HG03135 (cell line): ENCODE data around the gene DDX31.
A peak's percentile ranks its signal among the peaks of the same experiment; 100 is the strongest.
"Not testable (repeated sequence)": the region's sequence is repeated elsewhere in the genome, so short reads cannot be mapped to it uniquely, and the experiment has no call there.

Experiments used
- ATAC-seq: cut with Tn5 transposase; IDR thresholded peaks from one replicate; pipeline ENCODE4 v1.9.1; 2021; ENCODE audit warnings: mild to moderate bottlenecking, moderate library complexity; ENCODE audit not compliant: unreplicated experiment

DDX31 gene

DNA sequence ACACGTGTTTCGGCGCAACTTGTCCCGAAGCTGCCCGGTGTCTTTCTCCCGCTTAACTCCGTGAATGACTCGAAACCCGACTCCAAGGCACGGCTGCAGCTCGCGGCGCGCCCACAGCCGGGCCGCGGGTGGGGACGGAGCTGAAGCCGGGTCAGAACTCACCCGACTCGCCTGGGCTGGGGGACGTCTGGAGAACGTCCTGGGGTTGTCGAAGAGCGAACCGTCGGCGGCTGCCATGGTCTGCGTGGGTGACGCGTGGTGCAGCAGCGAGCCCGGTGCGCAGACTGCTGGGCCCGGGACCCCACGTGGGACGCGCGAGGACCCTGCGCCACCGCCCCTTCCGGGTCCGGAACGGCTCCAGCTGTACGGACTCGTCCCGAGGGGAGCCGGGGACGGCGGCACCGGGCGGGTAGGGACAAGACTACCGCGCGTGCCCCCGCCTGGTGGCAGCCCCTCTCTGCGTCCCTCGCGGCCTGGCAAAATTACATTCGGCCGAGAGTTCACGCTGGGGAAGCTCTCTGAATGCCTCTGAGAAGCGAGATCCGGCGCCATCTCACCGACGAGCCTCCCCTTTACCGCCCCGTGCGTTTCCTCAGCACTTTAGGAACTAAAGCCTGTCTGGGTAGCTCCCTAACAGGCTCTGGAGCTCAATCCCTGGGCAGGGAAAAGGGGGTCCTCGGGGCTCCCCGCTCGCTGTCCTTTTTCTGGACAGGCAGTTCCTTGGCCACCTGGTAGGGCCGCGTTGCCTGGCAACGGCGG lies at the start of gene DDX31:
TSS of gene DDX31 (minus strand) at position 286 of the 759 bp plus-strand sequence. CDS start at position 237, 49 bp downstream.
- peak; percentile 70 for ATAC-seq

DNA sequence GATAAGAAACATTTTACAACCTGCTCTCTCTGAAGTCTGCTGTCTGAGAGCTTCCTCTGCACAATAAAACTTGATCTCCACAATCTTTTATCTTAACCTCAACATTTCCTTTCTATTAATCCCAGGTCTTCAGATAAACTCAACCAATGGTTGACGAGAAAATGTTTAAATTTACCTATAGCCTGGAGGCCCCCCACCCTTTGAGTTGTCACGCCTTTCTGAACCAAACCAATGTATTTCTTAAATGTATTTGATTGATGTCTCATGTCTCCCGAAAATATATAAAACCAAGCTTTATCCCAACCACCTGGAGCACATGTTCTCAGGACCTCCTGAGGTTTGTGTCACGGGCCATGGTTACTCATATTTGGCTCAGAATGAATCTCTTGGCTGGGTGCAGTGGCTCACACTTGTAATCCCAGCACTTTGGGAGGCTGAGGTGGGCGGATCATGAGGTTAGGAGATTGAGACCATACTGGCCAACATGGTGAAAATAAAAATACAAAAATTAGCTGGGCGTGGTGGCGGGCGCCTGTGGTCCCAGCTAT lies 48.7 kb upstream of the DDX31 start:
- not testable (repeated sequence) for ATAC-seq

DNA sequence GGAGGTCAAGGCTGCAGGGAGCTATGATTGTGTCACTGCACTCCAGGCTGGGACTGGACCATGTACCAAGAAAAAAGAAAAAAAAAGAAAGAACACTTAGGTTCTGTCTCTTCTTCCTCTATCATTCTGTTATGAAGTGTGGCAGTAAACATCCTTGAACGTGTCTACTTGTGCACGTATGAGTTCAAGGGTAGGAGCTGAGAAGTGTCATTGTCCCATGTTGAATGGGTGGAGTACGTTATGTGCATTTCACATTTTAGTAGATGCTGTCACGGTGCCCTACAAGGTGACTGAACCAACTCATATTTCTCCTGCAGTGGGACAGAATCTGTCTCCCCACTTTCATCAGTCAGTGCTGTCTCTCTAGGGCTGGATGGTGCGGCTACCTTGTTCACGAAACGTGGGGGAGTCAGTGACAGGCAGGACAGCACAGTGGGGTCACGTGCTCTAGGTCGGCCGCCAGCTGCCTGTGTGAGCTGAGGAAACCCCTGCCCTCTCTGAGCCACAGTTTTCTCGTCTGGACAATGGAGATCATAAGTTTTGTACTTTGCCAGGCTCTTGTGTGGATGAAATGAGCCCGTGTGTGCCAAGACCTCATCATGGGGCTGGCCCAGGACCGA lies 47.7 kb upstream of the DDX31 start:
- no peak for ATAC-seq

DNA sequence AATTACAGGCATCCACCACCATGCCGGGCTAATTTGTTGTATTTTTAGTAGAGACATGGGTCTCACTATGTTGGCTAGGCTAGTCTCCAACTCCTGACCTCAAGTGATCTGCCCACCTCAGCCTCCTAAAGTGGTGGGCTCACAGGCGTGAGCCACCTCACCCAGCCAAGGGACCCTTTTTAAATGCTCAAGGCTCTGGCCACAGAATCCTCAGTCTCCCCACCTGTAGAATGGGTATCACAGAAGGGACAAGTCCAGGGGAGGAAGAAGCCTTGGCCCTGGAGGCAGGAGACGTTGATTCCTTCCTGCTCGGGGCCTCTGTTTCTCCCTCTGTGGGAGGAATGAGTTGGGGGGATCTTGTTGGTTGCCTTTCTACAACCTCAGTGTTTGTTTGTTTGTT lies 46.2 kb upstream of the DDX31 start:
- ATAC-seq: no peak

DNA sequence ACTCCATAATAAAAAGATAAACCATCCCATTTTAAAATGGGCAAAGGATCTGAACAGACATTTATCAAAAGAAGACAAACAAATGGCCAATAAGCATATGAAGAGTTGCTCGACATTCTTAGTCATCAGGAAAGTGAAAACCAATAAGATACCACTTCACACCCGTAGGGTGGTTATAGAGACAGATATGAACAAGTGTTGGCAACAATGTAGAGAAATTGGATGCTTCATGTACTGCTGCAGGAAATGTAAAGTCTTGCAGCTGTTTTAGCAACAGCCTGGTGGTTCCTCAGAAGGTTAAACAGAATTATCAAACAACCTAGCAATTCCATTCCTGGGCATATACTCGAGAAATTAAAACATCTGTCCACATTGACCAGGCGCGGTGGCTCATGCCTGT lies 43.0 kb upstream of the DDX31 start:
- no peak for ATAC-seq

DNA sequence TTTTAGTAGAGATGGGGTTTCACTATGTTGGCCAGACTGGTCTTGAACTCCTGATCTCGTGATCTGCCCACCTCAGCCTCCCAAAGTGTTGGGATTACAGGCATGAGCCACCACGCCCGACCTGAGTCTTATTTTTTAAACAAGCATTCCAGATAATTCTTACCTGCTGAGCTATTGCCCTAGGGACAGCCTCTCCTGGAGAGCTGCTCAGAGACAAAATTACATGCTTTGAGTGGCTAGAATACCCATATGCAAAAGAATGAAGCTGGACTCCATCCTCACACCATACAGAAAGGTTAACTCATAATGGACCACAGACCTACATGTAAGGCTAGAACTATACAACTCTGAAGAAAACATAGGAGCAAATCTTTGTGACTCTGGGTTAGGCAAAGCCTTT lies 42.1 kb upstream of the DDX31 start:
- no peak for ATAC-seq

DNA sequence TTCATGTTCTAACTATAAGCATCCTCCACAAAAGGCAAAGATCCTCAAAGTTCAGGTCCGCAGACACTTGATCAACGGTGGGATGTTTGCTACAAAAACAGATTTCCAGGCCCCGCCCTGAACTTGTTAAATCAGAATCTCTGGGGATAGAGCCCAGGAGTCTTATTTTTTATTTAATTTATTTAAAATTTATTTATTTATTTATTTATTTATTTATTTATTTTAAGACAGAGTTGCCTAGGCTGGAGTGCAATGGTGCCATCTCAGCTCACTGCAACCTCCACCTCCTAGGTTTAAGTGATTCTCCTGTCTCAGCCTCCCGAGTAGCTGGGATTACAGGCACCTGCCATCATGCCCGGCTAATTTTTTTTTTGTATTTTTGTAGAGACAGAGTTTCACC lies 41.4 kb upstream of the DDX31 start:
- not testable (repeated sequence) for ATAC-seq

DNA sequence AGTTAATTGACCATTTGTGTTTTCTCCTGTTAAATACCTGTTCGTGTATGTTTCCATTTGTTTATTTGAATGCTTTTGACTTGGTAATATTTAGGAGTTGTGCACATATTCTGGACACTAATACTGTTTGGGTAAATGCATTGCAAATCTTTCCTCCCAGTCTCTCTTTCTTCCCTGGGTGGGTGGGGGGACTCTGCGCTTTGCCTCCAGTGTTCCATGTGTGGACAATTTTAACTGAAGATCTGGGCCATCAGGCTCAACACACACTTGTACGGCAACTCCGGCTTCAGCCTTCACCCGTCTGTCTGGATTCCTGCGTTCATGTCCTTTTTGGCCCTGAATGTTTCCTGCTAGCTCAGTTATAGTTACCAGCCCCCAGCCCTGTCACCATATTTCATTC lies 40.5 kb upstream of the DDX31 start:
- no peak for ATAC-seq

DNA sequence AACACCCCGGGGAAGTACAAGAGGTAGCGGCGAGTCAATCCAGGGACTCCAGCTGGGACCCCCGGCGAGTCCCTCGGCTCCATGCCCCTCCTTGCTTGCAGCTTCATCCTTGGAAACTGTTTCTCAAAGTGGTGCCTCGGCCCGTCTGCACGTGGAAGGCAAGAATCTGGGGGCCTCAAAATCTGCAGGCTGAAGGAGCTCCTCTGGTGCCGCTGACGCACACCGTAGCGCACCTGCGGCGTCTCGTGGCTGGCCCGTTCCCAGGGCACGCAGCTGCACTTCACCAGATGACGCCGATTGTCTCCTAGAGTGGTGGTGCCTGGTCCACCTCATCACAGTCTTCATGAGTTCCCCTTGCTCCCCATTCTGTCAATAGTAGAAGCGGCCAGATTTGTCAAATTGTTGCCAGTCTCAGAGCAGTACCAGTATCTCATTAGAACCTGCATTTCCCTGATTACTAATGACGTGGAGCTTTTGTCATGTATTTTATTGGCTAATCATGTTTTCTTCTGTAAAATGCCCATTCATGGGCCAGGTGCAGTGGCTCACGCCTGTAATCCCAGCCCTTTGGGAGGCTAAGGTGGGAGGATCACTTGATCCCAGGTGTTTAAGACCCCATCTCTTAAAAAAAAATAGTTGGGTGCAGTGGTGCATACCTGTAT lies 39.1 kb upstream of the DDX31 start:
- no peak for ATAC-seq

DNA sequence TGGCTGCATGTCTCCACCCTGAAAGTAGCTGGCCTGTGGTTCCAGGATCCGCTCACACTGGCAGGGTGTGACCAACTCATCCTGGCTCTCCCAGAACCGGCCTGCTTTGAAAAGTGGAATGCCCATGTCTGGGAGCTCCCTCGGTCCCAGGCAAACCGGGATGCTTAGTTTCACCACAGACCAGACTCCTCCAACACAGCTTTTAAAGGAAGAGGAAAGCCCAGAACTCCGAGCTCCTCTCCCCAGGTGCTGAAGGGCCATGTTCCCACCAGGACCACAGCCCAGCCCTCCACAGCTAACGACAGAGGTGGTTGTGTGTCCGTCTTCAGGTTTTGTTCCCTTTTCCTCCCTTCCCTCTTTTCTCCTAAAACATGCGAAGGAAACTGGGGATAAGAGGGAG lies 38.5 kb upstream of the DDX31 start:
- ATAC-seq: no peak

DNA sequence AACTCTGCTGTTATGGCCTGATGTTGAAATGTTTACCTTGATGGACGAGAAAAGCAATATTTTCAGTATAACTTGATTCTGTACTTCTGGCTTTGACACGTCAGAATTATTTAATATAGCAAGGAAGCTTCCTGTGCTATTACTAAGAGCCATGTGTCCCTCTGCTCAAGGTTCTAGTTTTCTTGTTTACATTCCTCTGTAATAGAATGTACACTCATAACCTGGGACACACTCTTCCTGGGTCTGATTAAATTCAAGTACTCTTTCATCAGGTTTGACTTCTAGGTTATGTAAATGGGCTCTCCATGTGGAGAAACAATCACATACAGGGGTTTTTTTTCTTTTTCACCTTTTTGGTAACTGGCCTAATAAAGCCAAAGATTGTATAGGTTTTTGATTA lies 33.6 kb upstream of the DDX31 start:
- ATAC-seq: no peak

DNA sequence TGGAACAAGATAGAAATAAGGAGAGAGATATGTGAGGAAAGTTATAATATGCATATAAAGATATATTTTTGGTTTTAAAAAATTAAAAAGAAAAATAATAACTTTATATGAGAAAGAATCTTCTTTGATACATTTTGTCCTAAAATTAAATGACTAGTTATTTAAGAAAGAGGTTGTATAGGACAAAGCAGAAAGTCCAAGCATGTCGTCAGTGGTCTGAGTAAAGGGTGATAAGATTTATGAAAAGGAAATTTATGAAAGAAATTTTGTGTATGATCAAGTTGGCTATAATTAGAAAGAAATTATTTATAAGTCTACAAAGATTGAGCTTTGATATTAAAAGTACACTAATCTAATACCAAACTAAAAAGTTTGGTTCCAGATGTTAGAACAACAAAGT lies 32.5 kb upstream of the DDX31 start:
- no peak for ATAC-seq

DNA sequence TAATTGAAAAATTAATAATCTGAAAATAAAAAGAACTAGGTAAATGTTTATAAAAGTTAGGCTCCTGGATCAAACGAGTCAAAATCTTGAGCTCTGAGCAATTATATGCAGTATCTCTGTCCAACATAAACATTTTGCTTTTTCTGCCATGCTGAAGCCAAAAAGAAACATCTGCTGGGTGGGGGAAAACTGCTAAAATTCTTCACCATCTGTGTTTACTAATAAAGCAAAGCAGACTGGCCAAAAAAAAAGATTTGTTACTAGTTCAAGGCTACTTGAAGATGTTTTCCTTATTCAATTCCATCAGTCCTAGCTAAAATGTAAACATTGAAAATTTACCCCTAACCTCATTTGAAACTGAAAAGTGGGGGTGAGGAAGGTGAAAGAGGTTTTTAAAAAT lies 30.2 kb upstream of the DDX31 start:
- ATAC-seq: no peak

DNA sequence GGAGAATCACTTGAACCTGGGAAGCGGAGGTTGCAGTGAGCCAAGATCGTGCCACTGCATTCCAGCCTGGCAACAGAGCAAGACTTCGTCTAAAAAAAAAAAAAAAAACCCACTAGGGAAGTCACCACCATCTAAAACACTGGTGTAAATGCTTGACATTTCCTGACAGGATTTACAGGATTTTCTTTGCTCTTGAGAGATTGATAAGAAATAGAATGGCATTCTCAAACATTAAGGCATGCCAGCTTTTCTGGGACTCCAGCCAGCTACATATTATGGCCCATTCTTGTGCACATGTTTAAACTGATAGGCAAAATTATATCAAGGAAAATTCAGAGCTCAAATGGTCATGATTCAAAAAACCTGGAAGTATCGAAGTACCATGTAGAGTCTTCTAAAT lies 29.2 kb upstream of the DDX31 start:
- no peak for ATAC-seq

DNA sequence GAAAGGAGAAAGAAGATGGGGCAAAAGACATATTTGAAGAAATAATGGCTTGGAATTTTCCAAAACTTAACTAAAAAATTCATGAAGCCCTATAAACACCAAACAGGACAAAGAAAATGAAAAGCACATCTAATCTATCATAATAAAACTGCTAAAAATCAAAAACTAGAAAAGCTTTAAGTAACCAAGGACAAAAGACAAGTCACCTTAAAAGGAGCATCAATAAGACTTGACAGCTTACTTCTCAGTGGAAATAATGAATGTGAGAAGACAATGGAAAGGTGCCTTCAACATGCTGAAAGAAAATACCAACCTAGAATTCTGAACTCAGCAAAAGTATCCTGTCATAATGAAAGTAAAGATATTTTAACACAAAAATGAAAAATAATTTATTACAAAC lies 27.4 kb upstream of the DDX31 start:
- no peak for ATAC-seq

DNA sequence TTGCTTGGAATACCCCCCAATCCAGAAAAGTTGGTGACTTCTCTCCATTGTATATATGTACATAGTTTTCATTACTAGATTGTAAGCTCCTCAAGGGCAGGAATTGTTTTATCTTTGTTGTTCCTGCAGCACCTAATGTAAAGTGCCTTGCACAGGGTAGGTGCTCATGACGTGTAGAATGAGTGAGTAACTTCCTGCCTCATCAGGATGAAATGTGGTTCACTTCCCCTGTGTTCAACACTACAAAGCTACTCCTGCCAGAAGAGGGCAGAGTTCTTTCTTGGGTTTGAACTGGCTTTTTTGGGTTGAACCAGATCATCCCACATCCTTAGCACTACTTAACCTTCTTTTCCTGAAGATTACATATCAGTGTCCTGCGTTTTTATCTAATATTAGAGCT lies 24.4 kb upstream of the DDX31 start:
- ATAC-seq: no peak

DNA sequence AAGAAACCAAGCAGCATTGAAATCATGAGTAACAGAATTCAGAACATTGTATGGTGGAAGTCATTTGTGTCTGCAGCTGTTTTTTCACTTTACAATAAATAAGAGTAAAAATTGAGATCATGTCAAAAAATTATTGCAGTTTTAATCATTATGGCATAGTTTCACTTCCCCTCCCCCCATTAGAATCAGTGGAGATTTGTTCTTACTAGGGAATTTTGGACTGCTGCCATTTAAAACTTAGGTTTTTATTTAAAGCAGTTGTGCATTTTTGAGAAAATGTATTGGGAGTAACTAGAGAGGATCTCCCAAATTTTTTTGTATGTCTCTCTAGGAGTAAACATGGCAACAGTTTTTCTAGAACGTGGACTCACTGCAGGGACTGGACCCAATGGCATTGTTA lies 20.9 kb upstream of the DDX31 start:
- ATAC-seq: no peak

DNA sequence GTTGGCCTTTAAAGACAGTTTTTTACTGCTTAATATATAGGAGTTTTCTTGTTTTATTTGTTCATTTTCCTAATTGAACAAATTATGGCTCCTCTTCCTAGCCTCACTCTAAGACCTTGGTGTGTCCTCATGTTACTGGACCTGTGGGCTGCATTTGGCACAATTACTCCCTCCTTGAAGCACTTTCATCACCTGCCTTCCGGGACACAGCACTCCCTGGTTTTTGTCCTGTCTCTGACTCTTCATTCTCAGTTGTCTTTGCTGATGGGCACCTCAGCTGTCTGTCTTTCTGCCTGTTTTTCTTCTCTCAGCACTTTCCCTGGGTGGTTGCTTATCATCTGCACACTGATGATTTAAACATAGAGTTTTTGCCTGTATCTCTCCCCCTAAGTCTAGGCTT lies 14.1 kb upstream of the DDX31 start:
- ATAC-seq: no peak

DNA sequence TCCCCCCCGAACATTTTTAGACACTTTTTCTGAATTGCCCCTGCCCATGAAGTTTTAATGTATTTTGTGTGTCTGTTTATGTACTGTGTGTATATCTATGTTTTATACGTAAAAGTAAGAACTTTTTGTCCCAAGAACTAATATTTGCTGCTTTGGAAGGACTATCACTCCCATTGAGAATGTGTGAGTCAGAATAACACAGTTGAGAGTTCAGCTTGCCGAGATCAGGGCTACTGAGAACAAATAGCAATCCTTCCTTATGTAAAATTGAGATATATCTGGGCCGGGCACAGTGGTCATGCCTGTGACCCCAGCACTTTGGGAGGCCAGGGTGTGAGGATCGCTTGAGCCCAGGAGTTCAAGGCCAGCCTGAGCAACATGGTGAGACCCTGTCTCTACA lies 11.8 kb upstream of the DDX31 start:
- ATAC-seq: no peak

DNA sequence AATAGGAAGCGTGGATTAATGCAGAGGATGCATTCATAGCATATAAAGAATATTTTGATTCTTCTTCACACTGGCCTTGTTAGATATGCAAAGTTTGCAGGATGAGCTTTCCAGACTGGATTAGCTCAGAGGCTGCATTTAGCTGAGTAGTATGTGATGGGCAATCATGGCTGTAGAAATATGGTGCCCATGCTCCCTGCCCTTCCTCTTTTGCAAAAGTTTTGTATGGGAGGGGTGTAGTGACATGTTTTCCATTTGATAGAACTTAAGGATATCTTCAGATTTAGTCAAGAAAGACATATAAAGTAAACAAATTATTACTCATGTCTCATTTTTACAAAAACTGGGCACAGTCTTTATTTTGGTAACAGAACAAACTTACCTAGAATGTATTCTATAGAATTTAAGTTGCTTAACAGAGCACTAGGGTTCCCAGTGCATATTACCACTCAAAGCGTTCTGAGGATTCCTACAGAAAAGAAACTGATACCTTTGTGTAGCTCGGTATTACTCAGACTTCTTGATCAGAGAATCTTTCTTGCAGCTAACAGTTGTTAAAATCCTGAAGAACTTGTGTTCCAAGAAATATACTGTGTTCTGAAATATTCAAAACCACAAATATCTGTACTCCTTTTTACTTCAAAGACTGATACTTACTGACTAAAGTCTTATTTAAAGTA lies 10.3 kb upstream of the DDX31 start:
- ATAC-seq: no peak

DNA sequence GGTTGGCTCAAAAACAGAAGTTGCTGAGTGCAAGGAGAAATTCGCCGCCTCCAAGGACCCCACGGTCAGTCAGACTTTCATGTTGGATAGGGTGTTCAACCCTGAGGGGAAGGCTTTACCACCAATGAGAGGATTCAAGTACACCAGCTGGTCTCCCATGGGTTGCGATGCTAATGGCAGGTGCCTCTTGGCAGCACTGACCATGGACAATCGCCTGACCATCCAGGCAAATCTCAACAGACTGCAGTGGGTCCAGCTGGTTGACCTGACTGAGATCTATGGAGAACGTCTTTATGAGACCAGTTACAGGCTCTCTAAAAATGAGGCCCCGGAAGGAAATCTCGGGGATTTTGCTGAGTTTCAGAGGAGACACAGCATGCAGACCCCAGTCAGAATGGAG lies 8.2 kb upstream of the DDX31 start:
- ATAC-seq: no peak
